ENCODE measurements around the gene PCAT6. TPM values are rescaled to one million over a fixed set of nuclear protein-coding genes. Genes with fewer than 3 reads are reported as not detected.

The PCAT6 gene
- total RNA-seq, 4 donors from 2014 or later: 4.3 TPM; not detected in 3

DNA sequence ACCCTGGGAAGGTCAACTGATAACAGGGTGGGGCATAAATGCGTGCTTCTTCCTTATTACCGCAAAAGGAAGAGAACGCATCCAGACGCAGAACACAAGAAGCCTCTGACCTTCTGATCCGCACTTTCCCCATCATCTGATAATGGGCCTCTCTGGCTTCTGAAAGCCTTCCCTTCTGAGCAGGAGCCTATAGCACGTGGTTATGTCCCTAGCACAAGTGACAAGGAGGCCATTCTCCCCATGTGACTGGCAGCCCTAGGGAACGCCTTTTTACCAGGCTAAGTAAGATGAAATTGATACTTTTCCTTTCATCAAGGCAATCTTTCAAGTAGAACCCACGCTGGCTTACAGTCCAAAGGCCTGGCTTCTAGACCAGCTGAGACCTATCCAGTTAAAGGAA, 44.0 kb downstream of the PCAT6 start:
- no peak for TF ChIP-seq POLR2A (IDR thresholded peaks at IDR 0.05)
- TF ChIP-seq, protein P1, sequence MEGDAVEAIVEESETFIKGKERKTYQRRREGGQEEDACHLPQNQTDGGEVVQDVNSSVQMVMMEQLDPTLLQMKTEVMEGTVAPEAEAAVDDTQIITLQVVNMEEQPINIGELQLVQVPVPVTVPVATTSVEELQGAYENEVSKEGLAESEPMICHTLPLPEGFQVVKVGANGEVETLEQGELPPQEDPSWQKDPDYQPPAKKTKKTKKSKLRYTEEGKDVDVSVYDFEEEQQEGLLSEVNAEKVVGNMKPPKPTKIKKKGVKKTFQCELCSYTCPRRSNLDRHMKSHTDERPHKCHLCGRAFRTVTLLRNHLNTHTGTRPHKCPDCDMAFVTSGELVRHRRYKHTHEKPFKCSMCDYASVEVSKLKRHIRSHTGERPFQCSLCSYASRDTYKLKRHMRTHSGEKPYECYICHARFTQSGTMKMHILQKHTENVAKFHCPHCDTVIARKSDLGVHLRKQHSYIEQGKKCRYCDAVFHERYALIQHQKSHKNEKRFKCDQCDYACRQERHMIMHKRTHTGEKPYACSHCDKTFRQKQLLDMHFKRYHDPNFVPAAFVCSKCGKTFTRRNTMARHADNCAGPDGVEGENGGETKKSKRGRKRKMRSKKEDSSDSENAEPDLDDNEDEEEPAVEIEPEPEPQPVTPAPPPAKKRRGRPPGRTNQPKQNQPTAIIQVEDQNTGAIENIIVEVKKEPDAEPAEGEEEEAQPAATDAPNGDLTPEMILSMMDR (IDR thresholded peaks at IDR 0.05 in 4 of 5, conservative IDR thresholded peaks at IDR 0.05 in 1 of 5): no peak
- Histone ChIP-seq H3K27ac (no peak overlapping the region), H3K4me1 (peaks cover 0 to 4% of the 10 kb centered on the region in 2 donors), H3K4me3 (no peak overlapping the region), H3K36me3 (no peaks in the 10 kb centered on the region), H3K27me3 (no peaks in the 10 kb centered on the region), H3K9me3 (no peaks in the 10 kb centered on the region)
- in situ Hi-C loops (cut with MboI; ENCODE audit: low sequenced_read_pairs in 4 of 4): no loop called here
- DNase-seq: no peak
- no peak for ATAC-seq
- intact Hi-C loops (cut with DNase I; ENCODE audit: low total_unique reads): no loop called here

- intact Hi-C loops (cut with DNase I; ENCODE audit: low total_unique reads): no loop called here
- in situ Hi-C loops (cut with MboI; ENCODE audit: low sequenced_read_pairs in 4 of 4): no loop called here
- TF ChIP-seq, protein P1 (IDR thresholded peaks at IDR 0.05 in 4 of 5, conservative IDR thresholded peaks at IDR 0.05 in 1 of 5): no peak
- TF ChIP-seq POLR2A (IDR thresholded peaks at IDR 0.05): no peak
These were observed 45.3 kb downstream of the PCAT6 start for GRCh38 chr1:202856014-202856413.

GRCh38 chr1:202857136-202857610, 46.4 kb downstream of the PCAT6 start:
- ATAC-seq (no peak), DNase-seq (no peak)
- intact Hi-C loops (cut with DNase I; ENCODE audit: low total_unique reads): no loop called here
- no peak overlapping the region for H3K27ac ChIP-seq
- H3K36me3 ChIP-seq: no peaks in the 10 kb centered on the region
- peaks cover 9 to 12% of the 10 kb centered on the region in 2 donors for H3K4me1 ChIP-seq
- in situ Hi-C loops (cut with MboI; ENCODE audit: low sequenced_read_pairs in 4 of 4): no loop called here
- no peaks in the 10 kb centered on the region for H3K27me3 ChIP-seq
- no peak overlapping the region for H3K4me3 ChIP-seq
- TF ChIP-seq POLR2A (IDR thresholded peaks at IDR 0.05): no peak
- TF ChIP-seq, protein P1 (IDR thresholded peaks at IDR 0.05 in 4 of 5, conservative IDR thresholded peaks at IDR 0.05 in 1 of 5): no peak
- H3K9me3 ChIP-seq: no peaks in the 10 kb centered on the region

More at GRCh38 chr1:202856014-202856413, 45.3 kb downstream of the PCAT6 start:
- no peak overlapping the region for H3K4me3 ChIP-seq
- no peaks in the 10 kb centered on the region for H3K36me3 ChIP-seq
- H3K27ac ChIP-seq: no peak overlapping the region
- H3K4me1 ChIP-seq: peaks cover 4 to 7% of the 10 kb centered on the region in 2 donors
- H3K9me3 ChIP-seq: no peaks in the 10 kb centered on the region
- no peak for DNase-seq
- no peaks in the 10 kb centered on the region for H3K27me3 ChIP-seq
- no peak for ATAC-seq

DNA sequence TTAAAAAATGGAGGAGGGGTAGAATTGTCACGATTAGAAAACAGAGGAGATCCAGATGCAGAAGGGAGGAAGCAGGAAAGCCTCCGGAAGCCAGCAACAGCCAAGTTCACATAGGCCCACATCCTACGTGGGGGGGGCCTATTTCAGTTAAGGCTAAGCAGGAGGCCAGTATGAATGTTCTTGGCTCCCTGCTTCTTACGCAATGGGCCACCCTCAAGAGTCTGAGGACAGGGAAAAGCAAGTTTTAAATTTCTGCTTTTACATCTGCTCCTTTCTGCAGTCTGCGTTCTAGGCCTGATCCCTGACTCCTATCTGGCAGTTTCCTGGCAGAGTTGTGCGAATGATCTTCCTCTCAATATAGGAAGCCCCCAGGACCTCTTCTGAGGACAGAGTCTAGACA, 47.6 kb downstream of the PCAT6 start:
- ATAC-seq (peak; percentile 25 to 56), DNase-seq (peak; percentile 61 to 62)
- intact Hi-C loops (cut with DNase I; ENCODE audit: low total_unique reads): no loop called here
- Histone ChIP-seq H3K4me1 (peaks cover 11 to 14% of the 10 kb centered on the region in 2 donors), H3K27me3 (no peaks in the 10 kb centered on the region), H3K9me3 (no peaks in the 10 kb centered on the region), H3K4me3 (no peak overlapping the region), H3K27ac (peak overlapping the region in 3 of 4 donors; percentile 46 to 61 (median 52)), H3K36me3 (no peaks in the 10 kb centered on the region)
- TF ChIP-seq, protein P1 (IDR thresholded peaks at IDR 0.05 in 4 of 5, conservative IDR thresholded peaks at IDR 0.05 in 1 of 5): no peak
- TF ChIP-seq POLR2A (IDR thresholded peaks at IDR 0.05): no peak
- in situ Hi-C loops (cut with MboI; ENCODE audit: low sequenced_read_pairs in 4 of 4): no loop called here
